NCI-H460 (cell line): ENCODE measurements around the gene TNFRSF11A. TPM values are rescaled to one million over a fixed set of nuclear protein-coding genes. Genes with fewer than 3 reads are reported as not detected.

Experiments
- DNase-seq: peaks from one replicate; pipeline ENCODE4 v3.0.0-alpha.2; 2016; ENCODE audit warnings: low read depth; ENCODE audit errors: extremely low read depth
- total RNA-seq: library from RNA; depleted of rRNA; stranded (reverse); fragments of >200 nt; shearing (Covaris generic); gene quantifications from 2 replicates; pipeline ENCODE4 v1.2.3, GENCODE V29; 2014

The TNFRSF11A gene
- total RNA-seq, 1 experiment from 2014 or later = 0.87 TPM

- no peak for DNase-seq
These were observed 16.4 kb downstream of the TNFRSF11A start for GRCh38 chr18:62341473-62341872.

GRCh38 chr18:62342884-62343283 is 17.8 kb downstream of the TNFRSF11A start:
- no peak for DNase-seq

- DNase-seq = no peak
These were observed 18.2 kb downstream of the TNFRSF11A start for GRCh38 chr18:62343316-62343715.

- no peak for DNase-seq
These were observed 20.8 kb downstream of the TNFRSF11A start for GRCh38 chr18:62345909-62346308.

GRCh38 chr18:62346333-62347088 is 21.4 kb downstream of the TNFRSF11A start:
- no peak for DNase-seq

GRCh38 chr18:62347089-62347506 is 22.0 kb downstream of the TNFRSF11A start:
- no peak for DNase-seq

- no peak for DNase-seq
These were observed 23.4 kb downstream of the TNFRSF11A start for GRCh38 chr18:62348474-62348873.

- DNase-seq = no peak
These were observed 28.1 kb downstream of the TNFRSF11A start for GRCh38 chr18:62353170-62353569.

GRCh38 chr18:62354151-62354550 is 29.0 kb downstream of the TNFRSF11A start:
- no peak for DNase-seq

GRCh38 chr18:62357079-62357719 is 32.1 kb downstream of the TNFRSF11A start:
- no peak for DNase-seq

- DNase-seq = no peak
These were observed 35.7 kb downstream of the TNFRSF11A start for GRCh38 chr18:62360805-62361204.

- no peak for DNase-seq
These were observed 36.2 kb downstream of the TNFRSF11A start for GRCh38 chr18:62361288-62361687.

- no peak for DNase-seq
These were observed 39.4 kb downstream of the TNFRSF11A start for GRCh38 chr18:62364558-62364957.

GRCh38 chr18:62365420-62365819 is 40.3 kb downstream of the TNFRSF11A start:
- no peak for DNase-seq

GRCh38 chr18:62366992-62367391 is 41.9 kb downstream of the TNFRSF11A start:
- no peak for DNase-seq

- DNase-seq = no peak
These were observed 43.0 kb downstream of the TNFRSF11A start for GRCh38 chr18:62368100-62368499.

GRCh38 chr18:62369129-62369644 is 44.1 kb downstream of the TNFRSF11A start:
- no peak for DNase-seq

GRCh38 chr18:62370366-62370765 is 45.3 kb downstream of the TNFRSF11A start:
- no peak for DNase-seq

- DNase-seq = no peak
These were observed 46.3 kb downstream of the TNFRSF11A start for GRCh38 chr18:62371436-62371835.

- DNase-seq = no peak
These were observed 47.0 kb downstream of the TNFRSF11A start for GRCh38 chr18:62372156-62372555.

GRCh38 chr18:62372882-62373281 is 47.8 kb downstream of the TNFRSF11A start:
- no peak for DNase-seq

- no peak for DNase-seq
These were observed 49.4 kb downstream of the TNFRSF11A start for GRCh38 chr18:62374410-62374965.
